ENCODE data around the gene CD55. TPM values are rescaled to one million over a fixed set of nuclear protein-coding genes. Genes with fewer than 3 reads are reported as not detected.

The CD55 gene
- total RNA-seq, 1 experiment from 2014 or later, result 17.3 TPM

GRCh38 chr1:207313131-207313530 is 8.3 kb upstream of the CD55 start:
- Histone ChIP-seq H3K14ac (ENCODE audit: insufficient read depth, low read length) (no peak overlapping the region), H4K5ac (ENCODE audit: insufficient read length, low read depth, low read length) (no peak overlapping the region), H3K18ac (ENCODE audit: insufficient read length, low read depth, low read length) (no peak overlapping the region), H4K20me1 (ENCODE audit: control insufficient read depth, insufficient read depth, insufficient read length) (no peaks in the 10 kb centered on the region), H3K23me2 (ENCODE audit: insufficient read length, low read depth, low read length, poor library complexity, severe bottlenecking) (no peaks in the 10 kb centered on the region), H3K9ac (ENCODE audit: extremely low read depth, insufficient read length, low read length) (no peak overlapping the region), H2AK5ac (ENCODE audit: insufficient read length, low read length) (no peak overlapping the region), H3K23ac (ENCODE audit: insufficient read length, low read depth, low read length) (no peak overlapping the region), H3K4me1 (ENCODE audit: insufficient read depth, low read length) (no peaks in the 10 kb centered on the region; the same call in 1 of the 2 replicates), H3K4me2 (ENCODE audit: insufficient read depth, insufficient read length, low read length) (no peak overlapping the region), H2BK15ac (ENCODE audit: low read depth, low read length) (no peak overlapping the region), H3K9me3 (ENCODE audit: control insufficient read depth, low read depth, low read length) (no peaks in the 10 kb centered on the region), H3K27ac (ENCODE audit: insufficient read length, low read depth, low read length) (no peak overlapping the region), H3K27me3 (ENCODE audit: insufficient read depth, low read length) (no peaks in the 10 kb centered on the region), H2BK120ac (ENCODE audit: low read depth, low read length, poor library complexity, severe bottlenecking) (no peak overlapping the region), H2BK12ac (ENCODE audit: insufficient read length, low read depth, low read length) (no peak overlapping the region), H4K8ac (replicated peaks; ENCODE audit: insufficient read length, low read depth, low read length) (no peak overlapping the region), H3K79me1 (ENCODE audit: insufficient read depth, low read depth, low read length, poor library complexity, severe bottlenecking) (no peaks in the 10 kb centered on the region), H3T11ph (ENCODE audit: low read length) (no peak overlapping the region), H2AFZ (ENCODE audit: low read length) (no peak overlapping the region), H3K79me2 (ENCODE audit: insufficient read depth, low read length) (no peaks in the 10 kb centered on the region), H2BK5ac (ENCODE audit: insufficient read length, low read length) (no peak overlapping the region), H4K91ac (ENCODE audit: insufficient read length, low read depth, low read length) (no peak overlapping the region), H2BK20ac (ENCODE audit: low read depth, low read length, poor library complexity, severe bottlenecking) (no peak overlapping the region), H3K4ac (ENCODE audit: low read depth, low read length) (no peak overlapping the region), H3K56ac (ENCODE audit: insufficient read length, low read depth, low read length) (no peak overlapping the region)
- Mint-ChIP-seq H3K27me3 (ENCODE audit: low read depth) (no peaks in the 10 kb centered on the region), H3K36me3 (ENCODE audit: insufficient read depth in 1 of 3, low read depth in 3 of 3) (no peaks in the 10 kb centered on the region), H3K9me3 (no peaks in the 10 kb centered on the region; a peak in 1 of 5 replicates), H3K4me3 (no peak overlapping the region), H3K27ac (no peak overlapping the region), H3K4me1 (peaks cover 38 to 40% of the 10 kb centered on the region in 2 experiments)
- no peak for DNase-seq
- TF ChIP-seq CTCF (conservative IDR thresholded peaks at IDR 0.05), result no peak
